Activated CD8-positive, alpha-beta memory T cell treated with anti-CD3 and anti-CD28 coated beads for 36 hours (primary cell): Measurements from ENCODE around the gene C18orf32. TPM values are rescaled to one million over a fixed set of nuclear protein-coding genes. Genes with fewer than 3 reads are reported as not detected.

Experiments
- CTCF ChIA-PET: fragments of 350-600 bp; sonication (Branson Sonifier 250); formaldehyde crosslinking; loops from one replicate; lab custom pipeline; 2021; ENCODE audit warnings: antibody characterized with exemption; lab: Charles Lee
- POLR2A ChIA-PET: fragments of 350-600 bp; sonication (Branson Sonifier 250); formaldehyde crosslinking; loops from one replicate; lab custom pipeline; 2021; ENCODE audit warnings: antibody characterized with exemption; lab: Charles Lee
- total RNA-seq, 2 experiments: library from RNA; stranded (reverse); gene quantifications; one replicate each; pipeline ENCODE4 v1.2.3, GENCODE V29; 2021

C18orf32 gene
- total RNA-seq, 2 experiments from 2014 or later: 22.5 to 24.1 TPM

- POLR2A ChIA-PET: no interaction called here
- CTCF ChIA-PET: interaction anchor here (0.7 to 1.4 kb wide), 5 partner anchors 10 to 356 kb away, joined by 3 to 6 read pairs (median 3); no protein-coding TSS in a partner anchor
Measured at GRCh38 chr18:49446481-49446880, 40.6 kb downstream of the C18orf32 start.

GRCh38 chr18:49444581-49444980 is 42.5 kb downstream of the C18orf32 start:
- CTCF ChIA-PET: no interaction called here
- POLR2A ChIA-PET: no interaction called here

GRCh38 chr18:49443837-49444236 is 43.2 kb downstream of the C18orf32 start:
- ChIA-PET POLR2A (no interaction called here), CTCF (no interaction called here)

- CTCF ChIA-PET: no interaction called here
- POLR2A ChIA-PET: no interaction called here
Measured at GRCh38 chr18:49441338-49441938, 45.6 kb downstream of the C18orf32 start.

- CTCF ChIA-PET: interaction anchor here (0.7 kb wide), 1 partner anchor 1362 kb away, joined by 4 read pairs; no protein-coding TSS in a partner anchor
- POLR2A ChIA-PET: no interaction called here
Measured at GRCh38 chr18:49435170-49435569, 51.9 kb downstream of the C18orf32 start.

GRCh38 chr18:49432602-49433001 is 54.4 kb downstream of the C18orf32 start:
- CTCF ChIA-PET: interaction anchor here (0.6 to 0.7 kb wide), 2 partner anchors 150 to 373 kb away, joined by 4 read pairs; no protein-coding TSS in a partner anchor
- POLR2A ChIA-PET: interaction anchor here (0.6 kb wide), 1 partner anchor 577 kb away, joined by 3 read pairs; no protein-coding TSS in a partner anchor

GRCh38 chr18:49431165-49431962 is 55.7 kb downstream of the C18orf32 start:
- ChIA-PET POLR2A (no interaction called here), CTCF (no interaction called here)

Other genes with a start within 250 kb of the C18orf32 start
- gene DYM, start 26.6 kb downstream of the C18orf32 start, total RNA-seq: 10 to 100 TPM; 68.5 to 69.8 TPM
- gene RPL17, start 5.2 kb upstream of the C18orf32 start, total RNA-seq: 1,000 to 10,000 TPM; 2,052 to 2,074 TPM
- gene LIPG, start 74.8 kb upstream of the C18orf32 start, total RNA-seq: under 1 TPM; 0.08 to 0.13 TPM